ENCODE measurements around the gene CTNNA1.

DNA sequence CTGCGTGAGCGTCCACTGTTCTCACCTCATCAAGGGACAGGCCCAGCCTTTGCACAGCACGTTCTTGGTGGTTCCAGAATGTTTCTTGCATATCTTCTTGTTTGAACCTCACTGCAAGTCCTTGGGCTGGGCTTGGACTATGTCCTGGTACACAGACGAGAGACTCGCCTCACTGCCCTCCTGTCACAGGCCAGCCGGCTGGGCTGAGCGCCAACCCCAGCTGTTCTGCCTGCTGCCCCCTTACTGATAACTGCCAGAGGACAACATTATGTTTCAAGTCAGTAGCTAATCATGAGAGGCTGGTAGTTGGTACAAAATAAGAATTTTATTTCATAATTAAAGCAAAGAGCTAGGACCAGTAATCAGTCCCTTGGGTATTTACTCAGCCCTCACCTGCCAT is 174.8 kb downstream of the CTNNA1 start:
- TF ChIP-seq, protein P1, sequence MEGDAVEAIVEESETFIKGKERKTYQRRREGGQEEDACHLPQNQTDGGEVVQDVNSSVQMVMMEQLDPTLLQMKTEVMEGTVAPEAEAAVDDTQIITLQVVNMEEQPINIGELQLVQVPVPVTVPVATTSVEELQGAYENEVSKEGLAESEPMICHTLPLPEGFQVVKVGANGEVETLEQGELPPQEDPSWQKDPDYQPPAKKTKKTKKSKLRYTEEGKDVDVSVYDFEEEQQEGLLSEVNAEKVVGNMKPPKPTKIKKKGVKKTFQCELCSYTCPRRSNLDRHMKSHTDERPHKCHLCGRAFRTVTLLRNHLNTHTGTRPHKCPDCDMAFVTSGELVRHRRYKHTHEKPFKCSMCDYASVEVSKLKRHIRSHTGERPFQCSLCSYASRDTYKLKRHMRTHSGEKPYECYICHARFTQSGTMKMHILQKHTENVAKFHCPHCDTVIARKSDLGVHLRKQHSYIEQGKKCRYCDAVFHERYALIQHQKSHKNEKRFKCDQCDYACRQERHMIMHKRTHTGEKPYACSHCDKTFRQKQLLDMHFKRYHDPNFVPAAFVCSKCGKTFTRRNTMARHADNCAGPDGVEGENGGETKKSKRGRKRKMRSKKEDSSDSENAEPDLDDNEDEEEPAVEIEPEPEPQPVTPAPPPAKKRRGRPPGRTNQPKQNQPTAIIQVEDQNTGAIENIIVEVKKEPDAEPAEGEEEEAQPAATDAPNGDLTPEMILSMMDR (conservative IDR thresholded peaks at IDR 0.05; ENCODE audit: low read length), result no peak
- TF ChIP-seq EZH2phosphoT487 (IDR thresholded peaks at IDR 0.05; ENCODE audit: borderline replicate concordance), result no peak
